RKO (cell line): ENCODE measurements around the gene LARGE1.
"Not testable (repeated sequence)": the region's sequence is repeated elsewhere in the genome, so short reads cannot be mapped to it uniquely, and the experiment has no call there.

Experiments
- DNase-seq: peaks from one replicate; pipeline ENCODE4 v3.0.0-alpha.2; 2016; ENCODE audit warnings: low spot score

The LARGE1 gene

GRCh38 chr22:33415401-33415800 is 504.9 kb downstream of the LARGE1 start:
- DNase-seq: no peak

DNA sequence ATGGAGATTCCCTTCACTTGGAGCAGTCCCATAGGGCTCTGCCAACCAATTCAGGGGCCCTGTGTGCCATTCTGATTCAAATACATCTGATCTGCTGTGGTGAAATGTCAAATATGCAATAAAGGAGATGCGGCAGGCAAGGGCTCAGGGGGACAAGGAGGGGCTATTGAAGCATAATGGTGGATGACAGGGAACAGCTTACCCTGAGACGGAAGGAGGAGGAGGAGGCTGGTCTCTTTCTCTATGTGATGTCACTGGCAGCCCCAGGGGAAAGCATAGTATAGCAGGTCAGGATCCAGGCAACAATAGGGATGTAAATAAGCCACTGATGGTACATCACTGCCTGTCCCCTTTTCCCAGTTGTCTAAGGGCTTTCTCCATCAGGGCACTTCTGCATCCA is 511.2 kb downstream of the LARGE1 start:
- DNase-seq: no peak

DNA sequence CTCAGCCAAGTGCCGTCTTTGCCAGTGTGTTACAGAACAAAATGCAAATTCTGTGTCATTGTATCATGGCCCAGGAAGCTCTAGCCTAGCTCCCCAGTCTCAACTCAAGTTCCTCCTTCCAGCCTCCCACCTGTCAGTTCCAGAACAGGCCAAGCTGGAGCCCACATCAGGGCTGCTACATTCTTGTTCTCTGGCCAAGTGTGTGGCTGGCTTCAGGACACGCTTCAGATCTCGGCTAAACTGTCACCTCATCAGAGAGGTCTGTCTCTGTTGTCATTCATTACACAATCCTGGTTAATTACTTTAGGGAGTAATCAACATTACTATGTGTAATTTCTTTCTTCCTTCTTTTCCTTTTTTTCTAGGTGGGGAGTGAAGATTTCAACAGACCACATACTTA is 515.1 kb downstream of the LARGE1 start:
- DNase-seq: no peak

DNA sequence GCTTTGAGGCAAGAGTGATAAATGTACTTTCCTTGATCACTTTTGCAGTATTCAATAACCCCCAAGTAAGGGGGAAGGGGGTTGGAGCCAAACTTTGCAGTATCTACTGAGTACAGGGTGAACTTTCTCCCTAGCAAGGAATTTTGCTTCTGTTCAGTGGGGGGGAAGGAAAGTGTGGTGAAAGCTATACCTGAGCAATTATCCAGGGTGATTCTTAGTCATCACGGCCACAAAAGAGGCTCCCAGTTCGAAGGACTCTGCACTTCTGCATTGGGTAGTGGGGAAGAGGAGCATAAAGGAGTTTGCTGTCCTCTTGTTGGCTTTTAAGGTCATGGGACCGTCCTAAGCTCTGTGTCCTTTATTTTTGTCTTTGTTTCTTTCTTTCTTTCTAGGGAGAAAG is 515.6 kb downstream of the LARGE1 start:
- no peak for DNase-seq

DNA sequence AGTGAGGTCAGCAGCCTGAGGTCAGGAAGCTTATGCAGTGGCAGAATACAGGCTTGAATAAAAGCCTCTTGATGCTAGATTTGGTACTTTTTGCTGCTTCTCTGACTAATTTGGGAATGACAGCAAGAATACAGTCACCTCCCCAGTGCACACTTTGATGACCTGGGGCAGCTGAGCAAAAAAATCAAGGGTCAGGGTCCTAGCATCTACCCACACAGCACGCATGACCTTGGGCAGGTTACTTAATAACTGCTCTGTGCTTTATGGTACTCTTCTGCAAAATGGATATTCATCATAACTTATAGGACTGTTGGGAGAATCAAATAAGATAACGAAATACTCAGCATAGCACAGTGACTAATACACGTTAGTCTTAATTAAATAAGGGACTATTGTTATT is 518.0 kb downstream of the LARGE1 start:
- no peak for DNase-seq

DNA sequence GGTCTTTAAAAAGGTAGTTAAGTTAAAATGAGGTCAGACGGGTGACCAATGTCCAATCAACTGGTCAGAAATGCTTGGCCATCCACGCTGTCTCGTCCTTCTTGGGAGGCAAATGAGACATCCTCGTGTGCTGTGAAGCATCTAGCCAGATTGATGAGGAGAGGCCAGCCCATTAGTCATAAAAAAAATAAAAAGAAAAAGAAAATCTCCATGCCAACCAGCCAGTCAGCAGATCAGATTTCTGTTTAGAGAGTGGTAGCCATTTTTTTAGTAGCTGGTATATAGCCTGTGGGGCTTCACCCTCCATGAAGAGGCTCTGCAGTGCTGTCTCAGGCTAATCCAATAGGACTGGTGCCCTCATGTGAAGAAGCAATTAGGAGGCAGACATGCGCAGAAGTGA is 519.0 kb downstream of the LARGE1 start:
- no peak for DNase-seq

GRCh38 chr22:33400891-33401290 is 519.4 kb downstream of the LARGE1 start:
- DNase-seq: no peak

- DNase-seq: no peak
These were observed 520.0 kb downstream of the LARGE1 start for GRCh38 chr22:33400061-33400840.

DNA sequence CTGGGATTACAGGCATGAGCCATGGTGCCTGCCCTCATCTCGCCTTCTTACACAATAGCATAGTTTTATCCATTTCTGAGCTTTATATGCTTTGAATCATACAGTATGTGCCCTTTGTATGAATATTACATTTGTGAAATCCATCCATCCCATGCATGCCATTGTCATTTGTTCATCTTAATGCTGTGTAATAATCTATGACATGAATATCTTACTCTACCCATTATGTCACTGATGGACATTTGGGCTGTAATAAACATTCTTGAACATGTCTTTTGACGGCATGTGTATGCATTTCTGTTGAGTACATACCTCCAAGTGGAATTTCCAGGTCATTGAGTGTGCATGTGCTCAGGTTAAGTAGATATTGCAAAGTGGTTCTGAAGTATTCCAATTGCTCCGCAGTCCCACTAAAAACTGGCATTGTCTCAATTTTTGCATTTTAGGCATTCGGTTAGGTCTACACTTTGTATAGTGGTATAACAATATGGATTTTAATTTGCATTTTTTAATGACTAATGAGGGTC is 522.8 kb downstream of the LARGE1 start:
- no peak for DNase-seq

DNA sequence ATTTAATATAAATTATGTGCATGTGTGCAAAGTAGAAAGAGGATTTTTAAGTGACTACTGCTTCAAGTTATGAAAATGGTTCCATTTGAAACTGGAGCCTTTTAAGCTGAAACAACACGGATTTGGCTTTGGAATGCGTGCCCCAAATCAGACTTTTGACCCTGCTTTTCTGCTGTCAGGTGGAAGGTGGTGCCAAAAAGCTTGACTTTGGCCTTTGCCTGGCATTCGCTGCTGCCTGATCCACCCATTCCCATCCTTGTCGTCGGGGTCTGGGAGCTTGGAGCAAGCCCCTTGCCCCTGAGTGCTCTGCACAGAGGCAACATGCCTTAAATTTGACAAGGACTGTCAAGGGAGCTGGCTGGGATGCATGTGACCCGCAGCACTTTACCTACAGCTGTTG is 526.8 kb downstream of the LARGE1 start:
- no peak for DNase-seq

- no peak for DNase-seq
These were observed 529.0 kb downstream of the LARGE1 start for GRCh38 chr22:33391298-33391697.

DNA sequence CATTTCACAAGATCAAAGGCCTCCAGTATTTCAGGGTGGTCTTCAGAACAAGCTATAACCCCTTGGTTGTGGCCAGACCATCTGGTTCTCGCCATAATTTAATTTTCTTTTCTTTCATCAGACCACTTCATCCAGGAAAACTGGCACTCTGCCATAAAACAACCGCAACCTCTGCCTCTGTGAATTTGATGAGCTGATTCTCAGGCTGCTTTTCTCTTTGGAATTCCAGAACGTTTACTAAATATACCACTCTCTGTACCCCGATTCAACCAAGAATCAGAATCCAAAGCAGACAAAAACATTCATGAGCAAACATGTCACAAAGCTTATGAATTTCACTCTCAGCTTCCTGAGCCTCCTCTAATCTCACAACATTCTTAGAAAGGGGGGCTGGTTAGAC is 530.3 kb downstream of the LARGE1 start:
- DNase-seq: no peak

DNA sequence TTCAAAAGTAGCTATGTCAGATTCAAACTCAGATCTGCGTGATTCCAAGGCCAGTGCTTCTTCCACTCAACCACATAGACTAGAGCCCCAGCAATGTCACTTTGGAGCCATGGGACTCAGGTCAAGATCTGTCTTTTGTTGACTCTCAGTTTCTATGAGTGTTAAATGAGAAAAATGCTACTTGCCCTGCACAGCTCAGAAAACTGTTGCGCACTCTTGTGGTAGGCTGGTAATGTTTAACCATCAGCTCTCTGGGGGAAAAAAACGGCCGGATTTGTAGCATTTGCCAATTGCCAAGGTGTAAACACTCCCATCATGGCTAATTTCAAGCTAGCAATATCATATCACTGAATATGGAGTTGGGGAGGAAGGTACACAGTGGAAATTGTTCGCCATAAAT is 534.0 kb downstream of the LARGE1 start:
- no peak for DNase-seq

- no peak for DNase-seq
These were observed 534.7 kb downstream of the LARGE1 start for GRCh38 chr22:33385611-33386010.

- DNase-seq: no peak
These were observed 537.8 kb downstream of the LARGE1 start for GRCh38 chr22:33382436-33382835.

GRCh38 chr22:33381531-33382406 is 538.5 kb downstream of the LARGE1 start:
- DNase-seq: no peak

GRCh38 chr22:33380789-33381530 is 539.3 kb downstream of the LARGE1 start:
- DNase-seq: peak; percentile 77

- DNase-seq: no peak
These were observed 540.4 kb downstream of the LARGE1 start for GRCh38 chr22:33379836-33380235.

GRCh38 chr22:33372875-33373274 is 547.4 kb downstream of the LARGE1 start:
- DNase-seq: no peak

DNA sequence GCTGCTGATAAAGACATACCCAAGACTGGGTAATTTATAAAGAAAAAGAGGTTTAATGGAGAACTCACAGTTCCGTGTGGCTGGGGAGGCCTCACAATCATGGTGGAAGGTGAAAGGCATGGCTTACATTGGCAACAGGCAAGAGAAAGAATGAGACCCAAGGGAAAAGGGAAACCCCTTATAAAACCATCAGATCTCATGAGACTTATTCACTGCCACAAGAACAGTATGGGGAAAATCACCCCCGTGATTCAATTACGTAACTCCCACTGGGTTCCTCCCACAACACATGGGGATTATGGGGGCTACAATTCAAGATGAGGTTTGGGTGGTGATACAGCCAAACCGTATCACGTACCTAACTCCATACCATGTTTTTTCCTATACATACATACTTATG is 557.0 kb downstream of the LARGE1 start:
- not testable (repeated sequence) for DNase-seq

DNA sequence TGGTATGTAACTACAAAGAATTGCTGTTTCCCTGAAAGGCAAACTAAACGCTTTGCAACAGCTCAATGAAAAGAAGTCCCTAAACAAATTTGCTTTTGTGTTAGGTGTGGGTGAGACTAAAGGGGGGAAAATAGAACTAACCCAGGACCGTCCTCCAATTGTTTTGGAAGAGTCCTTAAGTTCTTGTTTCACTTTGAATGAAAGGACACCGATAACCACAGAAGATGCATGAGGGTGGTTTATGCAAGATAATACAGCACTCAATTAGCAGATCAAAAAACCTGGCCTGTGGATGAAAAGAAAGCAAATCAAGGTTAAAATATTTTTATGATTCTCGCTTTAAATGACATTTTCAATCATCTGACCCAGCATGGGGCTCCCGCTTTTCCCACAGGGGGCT is 557.6 kb downstream of the LARGE1 start:
- DNase-seq: no peak

GRCh38 chr22:33361581-33361980 is 558.7 kb downstream of the LARGE1 start:
- no peak for DNase-seq
